Mesenchymal stem cell (in vitro differentiated cells and primary cell): ENCODE results near the gene PRR15L.

ENCODE experiments used
- DNase-seq: peaks from one replicate; pipeline ENCODE4 v3.0.0-alpha.2; 2013
- H2AFZ ChIP-seq: one replicate; pipeline ENCODE4 v1.6.1; 2013; ENCODE audit warnings: low read depth, mild to moderate bottlenecking, control low read depth, inconsistent platforms, low read length, moderate library complexity
- H2AK5ac ChIP-seq: 2 replicates; pipeline ENCODE4 v1.6.1; 2013; ENCODE audit warnings: low read length, moderate library complexity, mild to moderate bottlenecking, inconsistent platforms; ENCODE audit not compliant: severe bottlenecking
- H2BK120ac ChIP-seq: one replicate; pipeline ENCODE4 v1.6.1; 2013; ENCODE audit warnings: low read depth, mild to moderate bottlenecking, inconsistent platforms, low read length, moderate library complexity
- H2BK12ac ChIP-seq, 2 experiments: one replicate each; pipeline ENCODE4 v1.6.1; 2013; ENCODE audit warnings: inconsistent platforms in 2 of 2, low read length in 2 of 2, mild to moderate bottlenecking in 2 of 2, moderate library complexity in 2 of 2, control low read depth in 1 of 2
- H2BK15ac ChIP-seq: one replicate; pipeline ENCODE4 v1.6.1; 2013; ENCODE audit warnings: mild to moderate bottlenecking, low read depth, inconsistent platforms; ENCODE audit not compliant: poor library complexity, severe bottlenecking
- H2BK5ac ChIP-seq: 2 replicates; pipeline ENCODE4 v1.6.1; 2013; ENCODE audit warnings: low read depth, mild to moderate bottlenecking, low read length, control low read depth, inconsistent platforms; ENCODE audit not compliant: poor library complexity, severe bottlenecking
- H3K14ac ChIP-seq, 2 experiments: one replicate each; pipeline ENCODE4 v1.6.1; 2013; ENCODE audit warnings: inconsistent platforms in 2 of 2, low read length in 2 of 2, control low read depth in 1 of 2, mild to moderate bottlenecking in 1 of 2, moderate library complexity in 1 of 2
- H3K18ac ChIP-seq, 2 experiments: one replicate each; pipeline ENCODE4 v1.6.1; 2013; ENCODE audit warnings: inconsistent platforms in 2 of 2, low read length in 2 of 2, control low read depth in 1 of 2, low read depth in 1 of 2, mild to moderate bottlenecking in 1 of 2
- H3K23ac ChIP-seq, 2 experiments: one replicate each; pipeline ENCODE4 v1.6.1; 2013; ENCODE audit warnings: inconsistent platforms in 2 of 2, low read length in 2 of 2, mild to moderate bottlenecking in 2 of 2, moderate library complexity in 2 of 2, control low read depth in 1 of 2
- H3K27ac ChIP-seq: 2 replicates; pipeline ENCODE4 v1.5.1; 2013; ENCODE audit warnings: mild to moderate bottlenecking, moderate library complexity, low read length, control low read depth, inconsistent platforms; ENCODE audit not compliant: poor library complexity, severe bottlenecking
- H3K27me3 ChIP-seq, 2 experiments: 2 replicates each; pipeline versions ENCODE4 v1.6.1 to v1.7.0; 2013; ENCODE audit warnings: low read length in 2 of 2, mild to moderate bottlenecking in 2 of 2, moderate library complexity in 2 of 2, control low read depth in 1 of 2, inconsistent platforms in 1 of 2; ENCODE audit not compliant: control insufficient read depth in 1 of 2, insufficient read depth in 1 of 2
- H3K36me3 ChIP-seq, 2 experiments: 2 replicates each; pipeline versions ENCODE4 v1.6.1 to v1.7.0; 2013; ENCODE audit warnings: low read length in 2 of 2, control low read depth in 1 of 2, inconsistent platforms in 1 of 2, low read depth in 1 of 2, mild to moderate bottlenecking in 1 of 2; ENCODE audit not compliant: insufficient read depth in 2 of 2, control insufficient read depth in 1 of 2
- H3K4ac ChIP-seq, 2 experiments: one replicate each; pipeline ENCODE4 v1.6.1; 2013; ENCODE audit warnings: inconsistent platforms in 2 of 2, low read length in 2 of 2, mild to moderate bottlenecking in 2 of 2, moderate library complexity in 2 of 2, control low read depth in 1 of 2, low read depth in 1 of 2
- H3K4me1 ChIP-seq: 2 replicates; pipeline ENCODE4 v1.6.1; 2013; ENCODE audit warnings: low read depth, low read length, control low read depth; ENCODE audit not compliant: control insufficient read depth, insufficient read depth
- H3K4me2 ChIP-seq: 2 replicates; pipeline ENCODE4 v1.6.1; 2013; ENCODE audit warnings: low read length, mild to moderate bottlenecking, inconsistent platforms; ENCODE audit not compliant: poor library complexity, severe bottlenecking
- H3K4me3 ChIP-seq, 2 experiments: 2 replicates each; pipeline versions ENCODE4 v1.5.1 to v1.7.0; 2013; ENCODE audit warnings: low read length in 2 of 2, mild to moderate bottlenecking in 2 of 2, control low read depth in 1 of 2, low read depth in 1 of 2; ENCODE audit not compliant: insufficient read depth in 1 of 2
- H3K79me1 ChIP-seq: replicated peaks from 2 replicates; pipeline ENCODE4 v1.6.1; 2013; ENCODE audit warnings: mild to moderate bottlenecking, control low read depth, low read length, inconsistent platforms; ENCODE audit not compliant: poor library complexity, severe bottlenecking
- H3K9ac ChIP-seq: 2 replicates; pipeline ENCODE4 v1.7.0; 2013; ENCODE audit warnings: mild to moderate bottlenecking, low read length, moderate library complexity
- H3K9me3 ChIP-seq: 2 replicates; pipeline ENCODE4 v1.7.0; 2013; ENCODE audit warnings: mild to moderate bottlenecking, low read length; ENCODE audit not compliant: control insufficient read depth
- H4K8ac ChIP-seq: one replicate; pipeline ENCODE4 v1.6.1; 2013; ENCODE audit warnings: inconsistent platforms, mild to moderate bottlenecking, low read length, moderate library complexity
- H4K91ac ChIP-seq: one replicate; pipeline ENCODE4 v1.6.1; 2013; ENCODE audit warnings: mild to moderate bottlenecking, low read length, inconsistent platforms
- WGBS: methylation state at CpG from one replicate; pipeline ENCODE4 v1.1.7; 2013; ENCODE audit warnings: mixed read lengths; 5-methylcytosine and 5-hydroxymethylcytosine counted together

Gene PRR15L

DNA sequence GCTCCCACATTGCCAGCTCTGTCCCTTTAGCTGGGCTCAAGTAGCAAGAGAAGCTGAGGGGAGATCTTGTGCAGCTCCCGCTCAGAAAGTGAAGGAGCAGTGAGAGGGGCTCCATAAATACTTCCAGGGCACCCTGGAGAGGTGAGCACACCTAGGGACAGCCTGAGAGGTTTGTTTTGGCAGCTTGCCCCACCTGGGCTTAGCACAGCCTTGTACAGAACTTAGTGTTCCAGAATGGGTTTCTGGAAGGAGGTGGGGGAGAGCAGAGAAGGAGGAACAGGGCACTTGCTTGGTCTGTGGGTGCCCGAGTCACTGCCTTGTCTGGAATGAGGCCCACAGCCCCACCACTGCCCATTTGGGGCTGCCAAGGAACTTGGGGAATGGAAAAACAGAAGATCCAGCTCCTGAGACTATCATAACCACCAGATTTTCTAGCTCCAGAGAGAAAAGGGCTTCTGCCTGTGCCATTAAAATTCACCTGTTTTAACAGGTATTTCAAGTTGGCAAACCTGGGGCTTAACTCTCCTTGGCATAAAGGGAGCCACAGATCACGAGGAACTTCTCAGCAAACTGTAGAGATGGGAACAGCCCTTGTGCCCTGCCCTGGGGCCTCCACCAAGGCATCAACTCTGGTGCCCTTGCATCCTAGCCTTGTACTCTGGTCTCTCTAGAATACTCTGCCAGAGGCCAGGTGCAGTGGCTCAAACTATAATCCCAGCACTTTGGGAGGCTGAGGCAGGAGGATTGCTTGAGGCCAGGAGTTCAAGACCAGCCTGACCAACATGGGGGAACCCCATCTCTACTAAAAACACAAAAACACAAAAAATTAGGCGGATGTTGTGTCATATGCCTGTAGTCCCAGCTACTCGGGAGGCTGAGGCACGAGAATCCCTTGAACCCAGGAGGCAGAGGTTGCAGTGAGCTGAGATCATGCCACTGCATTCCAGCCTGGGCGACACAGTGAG lies 1.9 kb downstream of the PRR15L start:
- no peak overlapping the region for H3K4ac ChIP-seq
- no peaks in the 10 kb centered on the region for H3K79me1 ChIP-seq
- H3K27me3 ChIP-seq = peaks cover 0 to 12% of the 10 kb centered on the region in 2 experiments
- no peaks in the 10 kb centered on the region for H3K9me3 ChIP-seq
- H2BK15ac ChIP-seq = no peak overlapping the region
- no peak overlapping the region for H3K18ac ChIP-seq
- no peak overlapping the region for H2AFZ ChIP-seq
- 81% methylated on average over 7 of the region's 7 CpGs for WGBS
- H2AK5ac ChIP-seq = peak overlapping the region; percentile 4
- H2BK12ac ChIP-seq = no peak overlapping the region
- H3K27ac ChIP-seq = no peak overlapping the region
- H4K91ac ChIP-seq = no peak overlapping the region
- H4K8ac ChIP-seq = no peak overlapping the region
- no peak overlapping the region for H3K4me3 ChIP-seq
- H3K23ac ChIP-seq = no peak overlapping the region
- H3K14ac ChIP-seq = no peak overlapping the region
- H3K4me1 ChIP-seq = peaks cover 32% of the 10 kb centered on the region
- no peak overlapping the region for H2BK5ac ChIP-seq
- DNase-seq = no peak
- H2BK120ac ChIP-seq = no peak overlapping the region
- H3K4me2 ChIP-seq = no peak overlapping the region
- H3K36me3 ChIP-seq = peaks cover 0 to 13% of the 10 kb centered on the region in 2 experiments
- H3K9ac ChIP-seq = no peak overlapping the region

DNA sequence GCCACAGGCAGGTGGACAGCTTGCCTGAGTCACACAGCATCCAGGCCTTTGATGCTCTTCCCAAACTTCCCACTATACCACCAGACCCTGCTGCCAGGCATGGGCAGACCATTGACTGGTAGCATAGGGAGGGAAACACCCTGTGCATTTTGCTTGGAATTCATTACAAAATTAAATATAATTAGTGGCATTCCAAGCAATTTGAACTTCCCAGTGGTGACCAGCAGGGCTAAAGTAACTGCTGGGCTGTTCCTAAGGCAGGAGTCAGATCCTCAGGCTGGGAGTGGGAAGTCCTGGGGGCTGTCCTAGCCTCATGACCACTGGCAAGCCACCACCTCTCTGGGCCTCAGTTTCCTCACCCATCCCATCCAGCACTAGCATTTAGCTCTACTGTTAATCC lies 3.8 kb downstream of the PRR15L start:
- no peak overlapping the region for H2BK15ac ChIP-seq
- H3K27me3 ChIP-seq = no peaks in the 10 kb centered on the region
- no peak overlapping the region for H2BK5ac ChIP-seq
- no peak overlapping the region for H2AFZ ChIP-seq
- no peak overlapping the region for H2BK120ac ChIP-seq
- H3K4ac ChIP-seq = no peak overlapping the region
- no peak overlapping the region for H3K9ac ChIP-seq
- DNase-seq = no peak
- H2BK12ac ChIP-seq = no peak overlapping the region
- no peak overlapping the region for H4K91ac ChIP-seq
- no peak overlapping the region for H3K4me2 ChIP-seq
- no peak overlapping the region for H3K27ac ChIP-seq
- H3K36me3 ChIP-seq = peaks cover 0 to 15% of the 10 kb centered on the region in 2 experiments
- H3K14ac ChIP-seq = no peak overlapping the region
- no peak overlapping the region for H3K18ac ChIP-seq
- H3K9me3 ChIP-seq = no peaks in the 10 kb centered on the region
- no peak overlapping the region for H3K23ac ChIP-seq
- H3K4me3 ChIP-seq = no peak overlapping the region
- no peak overlapping the region for H4K8ac ChIP-seq
- H3K4me1 ChIP-seq = peaks cover 40% of the 10 kb centered on the region
- no peaks in the 10 kb centered on the region for H3K79me1 ChIP-seq
- H2AK5ac ChIP-seq = no peak overlapping the region

DNA sequence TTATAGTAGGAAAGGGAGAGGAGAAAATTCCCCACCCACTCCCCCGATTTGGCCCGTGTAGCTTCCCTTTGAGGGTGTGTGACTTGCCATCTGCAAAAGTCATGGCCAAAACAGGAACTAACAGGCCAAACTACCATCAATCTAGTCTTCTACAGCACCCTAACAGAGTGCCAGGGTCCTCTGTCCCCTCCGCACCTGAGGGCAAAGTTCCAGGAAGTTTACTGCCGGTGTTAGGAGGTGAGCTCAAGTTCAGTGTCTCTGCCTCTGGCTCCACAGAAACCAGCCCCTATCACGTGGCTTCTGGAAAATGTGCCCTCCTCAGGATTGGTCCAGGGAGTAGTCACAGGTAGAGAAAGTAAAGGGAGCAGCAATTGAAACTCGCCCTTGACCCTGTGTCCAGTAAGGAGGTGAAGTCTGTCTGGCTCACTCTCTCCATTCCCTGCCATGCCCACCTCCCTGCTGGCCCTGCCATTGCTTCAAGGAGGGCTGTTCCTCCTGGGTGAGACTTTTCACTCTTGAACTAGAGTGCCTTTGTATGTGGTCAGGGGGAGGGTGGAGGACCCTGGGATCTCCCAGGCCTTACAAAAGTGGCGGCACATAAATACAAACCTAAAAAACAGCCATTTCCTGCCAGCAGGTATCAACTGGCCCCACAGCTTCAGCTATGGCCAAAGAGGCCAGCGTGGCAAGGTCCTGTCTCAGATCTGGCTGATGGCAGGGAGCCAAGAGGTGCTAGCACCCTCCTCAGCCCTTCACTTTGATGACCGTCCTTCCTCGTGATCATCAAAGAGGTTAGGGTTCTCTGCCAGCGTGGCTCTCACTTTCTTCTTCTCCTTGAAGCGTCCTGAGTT lies 5.3 kb downstream of the PRR15L start:
- H3K27me3 ChIP-seq = no peaks in the 10 kb centered on the region
- H3K14ac ChIP-seq = no peak overlapping the region
- no peak overlapping the region for H4K8ac ChIP-seq
- H2BK15ac ChIP-seq = peak overlapping the region; percentile 30
- H4K91ac ChIP-seq = no peak overlapping the region
- H3K27ac ChIP-seq = no peak overlapping the region
- no peak overlapping the region for H3K9ac ChIP-seq
- H3K9me3 ChIP-seq = no peaks in the 10 kb centered on the region
- no peak overlapping the region for H2BK120ac ChIP-seq
- H2AK5ac ChIP-seq = no peak overlapping the region
- 87% methylated on average over 11 of the region's 12 CpGs for WGBS
- no peak overlapping the region for H3K4me3 ChIP-seq
- no peak overlapping the region for H3K23ac ChIP-seq
- no peaks in the 10 kb centered on the region for H3K79me1 ChIP-seq
- no peak overlapping the region for H3K4ac ChIP-seq
- no peak overlapping the region for H3K18ac ChIP-seq
- DNase-seq = no peak
- peaks cover 0 to 28% of the 10 kb centered on the region in 2 experiments for H3K36me3 ChIP-seq
- no peak overlapping the region for H2BK5ac ChIP-seq
- no peak overlapping the region for H3K4me2 ChIP-seq
- peaks cover 35% of the 10 kb centered on the region for H3K4me1 ChIP-seq
- no peak overlapping the region for H2BK12ac ChIP-seq
- H2AFZ ChIP-seq = no peak overlapping the region

DNA sequence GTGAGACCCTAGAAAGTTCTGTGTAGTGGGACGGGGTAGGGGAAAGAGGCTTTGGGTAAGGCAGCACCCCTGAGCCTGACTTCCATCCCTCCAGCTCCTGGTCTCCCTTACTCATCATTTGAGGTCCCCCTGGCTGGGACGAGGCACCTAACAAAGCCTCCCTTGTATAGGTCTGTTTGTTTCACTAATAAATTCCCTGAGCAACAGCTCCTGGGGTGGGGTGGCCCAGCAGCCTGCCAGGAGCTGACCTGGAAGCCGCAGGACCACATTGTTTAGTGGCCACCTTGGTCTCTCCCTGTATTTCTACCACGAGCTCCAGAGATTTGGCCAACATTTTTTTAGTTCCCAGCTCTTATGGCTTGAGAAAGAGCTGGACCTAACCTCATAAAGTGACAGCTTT lies 7.2 kb downstream of the PRR15L start:
- no peak overlapping the region for H3K4me2 ChIP-seq
- H4K91ac ChIP-seq = no peak overlapping the region
- H2AFZ ChIP-seq = no peak overlapping the region
- DNase-seq = no peak
- H2BK12ac ChIP-seq = no peak overlapping the region
- no peak overlapping the region for H3K27ac ChIP-seq
- no peak overlapping the region for H2BK120ac ChIP-seq
- H4K8ac ChIP-seq = no peak overlapping the region
- H3K23ac ChIP-seq = no peak overlapping the region
- peaks cover 25% of the 10 kb centered on the region for H3K4me1 ChIP-seq
- no peak overlapping the region for H3K14ac ChIP-seq
- H3K9me3 ChIP-seq = no peaks in the 10 kb centered on the region
- H2BK15ac ChIP-seq = peak overlapping the region; percentile 29
- H3K18ac ChIP-seq = no peak overlapping the region
- H3K9ac ChIP-seq = peak overlapping the region; percentile 85
- no peak overlapping the region for H2BK5ac ChIP-seq
- H3K27me3 ChIP-seq = no peaks in the 10 kb centered on the region
- no peaks in the 10 kb centered on the region for H3K79me1 ChIP-seq
- 80% methylated on average over 4 of the region's 4 CpGs for WGBS
- H3K4me3 ChIP-seq = no peak overlapping the region
- peaks cover 9 to 39% of the 10 kb centered on the region in 2 experiments for H3K36me3 ChIP-seq
- H2AK5ac ChIP-seq = no peak overlapping the region
- H3K4ac ChIP-seq = no peak overlapping the region
